ENCODE data around the gene NELFB. TPM values are rescaled to one million over a fixed set of nuclear protein-coding genes. Genes with fewer than 3 reads are reported as not detected.

The NELFB gene
- total and polyA plus RNA-seq, 2 of the 4 experiments (the other 2 are of a cell fraction), result 36.9 to 66.0 TPM

DNA sequence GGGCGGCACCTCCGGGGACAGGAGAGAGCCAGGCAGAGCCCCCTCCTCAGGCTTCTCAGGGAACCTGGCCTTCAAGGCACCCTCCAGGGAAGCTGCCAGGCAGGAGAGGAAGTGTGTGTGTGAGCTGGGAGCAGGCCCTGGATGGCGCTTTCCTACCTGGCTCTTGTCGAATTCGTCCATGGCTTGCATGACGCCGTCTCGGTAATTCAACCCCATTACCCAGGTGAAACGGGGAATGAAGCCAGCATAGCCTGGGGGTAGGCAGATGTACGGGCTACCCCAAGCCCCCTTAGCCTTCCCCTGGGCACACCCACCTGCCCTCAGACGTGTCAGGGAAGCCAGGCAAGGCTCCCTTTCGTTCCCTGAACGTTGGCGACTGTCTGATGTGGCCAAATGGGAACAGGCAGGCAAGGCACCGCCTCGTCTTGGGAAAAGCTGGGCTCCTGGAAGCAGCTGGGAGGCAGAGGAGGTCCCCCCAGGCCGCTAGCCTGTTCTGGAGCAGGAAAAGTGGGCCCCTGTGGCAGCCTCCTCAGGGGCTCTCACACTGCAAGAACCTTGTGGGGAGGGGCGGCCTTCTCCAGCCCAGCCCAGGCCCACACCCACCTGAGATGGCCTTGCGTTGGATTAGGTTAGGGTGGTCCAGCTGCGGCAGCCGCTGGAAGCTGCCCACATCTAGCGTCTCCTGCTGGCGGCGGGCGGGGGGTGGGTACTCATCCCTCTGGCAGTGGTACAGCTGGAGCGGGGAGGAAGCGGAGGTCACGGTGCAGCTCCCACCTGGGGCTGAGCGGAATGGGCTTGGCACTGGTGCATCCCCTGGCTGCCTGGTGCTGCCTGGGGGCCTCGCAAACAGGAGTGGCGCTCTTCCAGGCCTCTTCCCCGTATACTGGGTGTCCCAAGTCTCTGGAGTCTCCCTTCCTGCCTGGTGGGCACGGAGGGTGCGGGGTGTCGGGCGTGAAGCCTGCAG lies 10.4 kb upstream of the NELFB start:
- dilution Hi-C loops (cut with HindIII; ENCODE audit: low sequenced_read_pairs, unreplicated experiment), result no loop called here

More for the DNA sequence above, 10.4 kb upstream of the NELFB start:
- H3K36me3 ChIP-seq (ENCODE audit: control insufficient read depth, insufficient read depth, low read length), result peaks cover 19% of the 10 kb centered on the region
- no peak overlapping the region for H2BK20ac ChIP-seq (ENCODE audit: low read depth, low read length)
- H2AK9ac ChIP-seq (replicated peaks; ENCODE audit: low read depth, low read length, poor library complexity), result peak overlapping the region; percentile 50
- BruUV-seq (replicated peaks), result no TSS peak
- WGBS, 2 experiments (ENCODE audit: extremely low coverage in 2 of 2, insufficient read length in 1 of 2), result 79% methylated on average over 8 of the region's 36 CpGs; no CpG with 5 or more reads in 1 of the 2 experiments
- no peak overlapping the region for H2BK15ac ChIP-seq (ENCODE audit: low read depth, low read length)
- no peak overlapping the region for H3K9ac ChIP-seq (ENCODE audit: low read depth, low read length)
- H3K18ac ChIP-seq (ENCODE audit: low read depth, low read length), result no peak overlapping the region
- H3K27me3 ChIP-seq (ENCODE audit: control insufficient read depth, insufficient read depth, low read length), result no peaks in the 10 kb centered on the region
- no peaks in the 10 kb centered on the region for H3K9me3 ChIP-seq (ENCODE audit: control insufficient read depth, insufficient read depth, low read length)
- in situ Hi-C loops (cut with MboI; ENCODE audit: low sequenced_read_pairs) (no loop called here), intact Hi-C loops (cut with micrococcal nuclease) (no loop called here)
- no peak overlapping the region for H2BK120ac ChIP-seq (ENCODE audit: low read depth, low read length)
- DNase-seq (no peak), ATAC-seq (ENCODE audit: low read depth) (no peak)
- peaks cover 4% of the 10 kb centered on the region for H3K9me1 ChIP-seq (ENCODE audit: insufficient read depth, low read length)
- H4K20me1 ChIP-seq (ENCODE audit: insufficient read depth, low read length), result peaks cover 33% of the 10 kb centered on the region
- H4K91ac ChIP-seq (ENCODE audit: insufficient read depth, low read depth, low read length), result no peak overlapping the region
- CTCF ChIA-PET, result no interaction called here
- H2BK5ac ChIP-seq (ENCODE audit: low read depth, low read length, poor library complexity, severe bottlenecking), result no peak overlapping the region
- H3K4me3 ChIP-seq (ENCODE audit: insufficient read depth, low read depth, low read length), result no peak overlapping the region
- no peak overlapping the region for H3K56ac ChIP-seq (ENCODE audit: extremely low read depth, insufficient read depth, low read length)
- no peak overlapping the region for H3K4me2 ChIP-seq (ENCODE audit: low read depth, low read length)
- H3K79me1 ChIP-seq (ENCODE audit: low read depth in 1 of 2, low read length in 2 of 2), result peaks cover 3 to 28% of the 10 kb centered on the region in 2 experiments; a peak in 3 of 4 replicates
- 0 out of 2 replicates have a peak overlapping the region, but pooled peaks have one; percentile 16 for H2AK5ac ChIP-seq (ENCODE audit: low read depth, low read length)
- POLR2A ChIA-PET (ENCODE audit: unreplicated experiment), result interaction anchor here (1.9 kb wide), 1 partner anchor 10 kb away, joined by 9 read pairs; the partner anchor contains the start of gene NELFB
- H3K4ac ChIP-seq (ENCODE audit: low read depth, low read length), result no peak overlapping the region
- H3K14ac ChIP-seq (replicated peaks; ENCODE audit: low read depth, low read length), result no peak overlapping the region
- H3K4me1 ChIP-seq (ENCODE audit: control insufficient read depth, insufficient read depth, low read length), result peaks cover 7% of the 10 kb centered on the region; the same call in 1 of the 2 replicates
- 0 out of 2 replicates have a peak overlapping the region, but pooled peaks have one; percentile 16 for H3K23ac ChIP-seq (ENCODE audit: low read depth, low read length)
- H4K5ac ChIP-seq (ENCODE audit: low read depth, low read length), result no peak overlapping the region
- no peak overlapping the region for H3K27ac ChIP-seq (ENCODE audit: insufficient read depth, low read length)
- no peak for TF ChIP-seq MAFK (IDR thresholded peaks at IDR 0.05; ENCODE audit: low read depth, low read length)
- peak; percentile 84 for TF ChIP-seq POLR2A (IDR thresholded peaks at IDR 0.05; ENCODE audit: low read depth, low read length)
- H4K8ac ChIP-seq (ENCODE audit: low read depth in 2 of 2, low read length in 2 of 2), result no peak overlapping the region
- H2AFZ ChIP-seq (replicated peaks; ENCODE audit: low read length, poor library complexity), result peak overlapping the region; percentile 69

Measured in IMR-90 (cell line).